SK-N-MC (cell line): Measurements from ENCODE around the gene SPAG7.

ENCODE experiments used
- DNase-seq: peaks from one replicate; pipeline ENCODE4 v3.0.0-alpha.2; 2011; ENCODE audit warnings: low read depth, low spot score
- H3K27ac ChIP-seq: fragments of 200-600 bp; sonication (generic); 2 replicates; pipeline ENCODE4 v1.5.1; 2016; ENCODE audit warnings: mixed run types
- H3K36me3 ChIP-seq: fragments of 200-600 bp; sonication (generic); 2 replicates; pipeline ENCODE4 v1.6.1; 2017; ENCODE audit warnings: antibody characterized with exemption, low read length, mixed read lengths; ENCODE audit not compliant: insufficient read depth
- H3K4me3 ChIP-seq: fragments of 200-600 bp; sonication (generic); 2 replicates; pipeline ENCODE4 v1.5.1; 2016
- H3K9ac ChIP-seq: fragments of 200-600 bp; sonication (generic); 2 replicates; pipeline ENCODE4 v1.8.0; 2017; ENCODE audit warnings: mixed run types, mixed read lengths; ENCODE audit not compliant: insufficient read length
- H3K9me3 ChIP-seq: fragments of 200-600 bp; sonication (generic); 2 replicates; pipeline ENCODE4 v1.6.1; 2017; ENCODE audit warnings: low read depth, mild to moderate bottlenecking, antibody characterized with exemption, low read length, moderate library complexity, mixed read lengths
- EZH2 ChIP-seq: fragments of 200-600 bp; sonication (generic); IDR thresholded peaks from one replicate; pipeline ENCODE4 v1.6.1; 2017; ENCODE audit warnings: antibody characterized with exemption
- FOXP2 ChIP-seq: optimal IDR thresholded peaks from 2 replicates; pipeline ENCODE3; 2011; ENCODE audit warnings: mild to moderate bottlenecking, moderate library complexity; ENCODE audit not compliant: insufficient read depth; ENCODE audit errors: extremely low read length, control extremely low read depth
- POLR2AphosphoS5 ChIP-seq: IDR thresholded peaks from 2 replicates; pipeline ENCODE4 v1.6.1; 2012; ENCODE audit warnings: mild to moderate bottlenecking, low read depth, low read length, borderline replicate concordance

The SPAG7 gene

GRCh38 chr17:4967539-4968485 lies at the start of gene SPAG7:
SPAG7 (minus strand) TSS chr17:4967817; CDS start chr17:4967804, 13 bp downstream.
- peak; percentile 66 for DNase-seq
- TF ChIP-seq POLR2AphosphoS5 (peak; percentile 51; the same call in 1 of the 2 replicates), FOXP2 (peak; percentile 10), EZH2 (no peak)

GRCh38 chr17:5014357-5014756 lies 46.7 kb upstream of the SPAG7 start:
- peaks cover 7% of the 10 kb centered on the region; the same call in 1 of the 2 replicates for H3K36me3 ChIP-seq
- H3K9me3 ChIP-seq: no peaks in the 10 kb centered on the region
- no peak overlapping the region for H3K9ac ChIP-seq
- DNase-seq: no peak
- no peak overlapping the region for H3K4me3 ChIP-seq
- TF ChIP-seq EZH2 (no peak), FOXP2 (no peak), POLR2AphosphoS5 (no peak)
- H3K27ac ChIP-seq: no peak overlapping the region

More at GRCh38 chr17:4967539-4968485, at the start of gene SPAG7:
- peaks cover 14% of the 10 kb centered on the region for H3K36me3 ChIP-seq
- peak within 1 kb of the TSS; percentile 98 for H3K4me3 ChIP-seq
- no peaks in the 10 kb centered on the region for H3K9me3 ChIP-seq
- peak within 1 kb of the TSS; percentile 89 for H3K9ac ChIP-seq
- peak within 1 kb of the TSS; percentile 98 for H3K27ac ChIP-seq

- Histone ChIP-seq H3K9me3 (no peaks in the 10 kb centered on the region), H3K36me3 (peaks cover 15% of the 10 kb centered on the region; the same call in 1 of the 2 replicates), H3K27ac (no peak overlapping the region), H3K4me3 (no peak overlapping the region), H3K9ac (no peak overlapping the region)
- TF ChIP-seq POLR2AphosphoS5 (no peak), FOXP2 (no peak), EZH2 (no peak)
- DNase-seq: no peak
Observed at GRCh38 chr17:5011928-5012327, 44.3 kb upstream of the SPAG7 start.

GRCh38 chr17:5003214-5003867 lies 35.7 kb upstream of the SPAG7 start:
- H3K9me3 ChIP-seq: no peaks in the 10 kb centered on the region
- TF ChIP-seq FOXP2: no peak
- no peak for TF ChIP-seq POLR2AphosphoS5
- TF ChIP-seq EZH2: no peak
- no peak for DNase-seq
- H3K27ac ChIP-seq: no peak overlapping the region
- peaks cover 40% of the 10 kb centered on the region; the same call in 1 of the 2 replicates for H3K36me3 ChIP-seq
- H3K4me3 ChIP-seq: no peak overlapping the region
- no peak overlapping the region for H3K9ac ChIP-seq

- Histone ChIP-seq H3K9ac (no peak overlapping the region), H3K27ac (no peak overlapping the region), H3K36me3 (peaks cover 33% of the 10 kb centered on the region; the same call in 1 of the 2 replicates), H3K4me3 (no peak overlapping the region), H3K9me3 (no peaks in the 10 kb centered on the region)
- no peak for DNase-seq
- TF ChIP-seq EZH2 (no peak), FOXP2 (no peak), POLR2AphosphoS5 (no peak)
Observed at GRCh38 chr17:5002121-5002788, 34.6 kb upstream of the SPAG7 start.

GRCh38 chr17:5000237-5000639 lies 32.6 kb upstream of the SPAG7 start:
- TF ChIP-seq POLR2AphosphoS5 (no peak), EZH2 (no peak), FOXP2 (no peak)
- Histone ChIP-seq H3K4me3 (no peak overlapping the region), H3K27ac (no peak overlapping the region), H3K9me3 (no peaks in the 10 kb centered on the region), H3K9ac (peak overlapping the region; percentile 85), H3K36me3 (peaks cover 25% of the 10 kb centered on the region; the same call in 1 of the 2 replicates)
- no peak for DNase-seq

- DNase-seq: no peak
- TF ChIP-seq FOXP2: no peak
- no peak for TF ChIP-seq EZH2
- TF ChIP-seq POLR2AphosphoS5: no peak
- no peaks in the 10 kb centered on the region for H3K9me3 ChIP-seq
- peaks cover 20% of the 10 kb centered on the region; the same call in 1 of the 2 replicates for H3K36me3 ChIP-seq
- H3K9ac ChIP-seq: peak overlapping the region; percentile 85
- peak overlapping the region; percentile 89 for H3K4me3 ChIP-seq
- H3K27ac ChIP-seq: no peak overlapping the region
Observed at GRCh38 chr17:4999430-5000093, 31.9 kb upstream of the SPAG7 start.
